Measurements from ENCODE around the gene ARID3C.

The ARID3C gene

GRCh38 chr9:34592895-34593601, 35.8 kb downstream of the ARID3C start:
- no peak overlapping the region for H3K4me3 ChIP-seq (ENCODE audit: low read depth, low read length)

GRCh38 chr9:34591917-34592866, 36.7 kb downstream of the ARID3C start:
- no peak for DNase-seq (ENCODE audit: low read depth)
- no peak overlapping the region for H3K4me3 ChIP-seq (ENCODE audit: low read depth, low read length)
- TF ChIP-seq CTCF (IDR thresholded peaks at IDR 0.05; ENCODE audit: insufficient read depth, low read depth, low read length, missing control alignments): no peak

More at GRCh38 chr9:34592895-34593601, 35.8 kb downstream of the ARID3C start:
- TF ChIP-seq CTCF (IDR thresholded peaks at IDR 0.05; ENCODE audit: insufficient read depth, low read depth, low read length, missing control alignments): no peak
- DNase-seq (ENCODE audit: low read depth): no peak

- DNase-seq (ENCODE audit: low read depth): peak; percentile 75
- H3K4me3 ChIP-seq (ENCODE audit: low read depth, low read length): no peak overlapping the region
- peak; percentile 94 for TF ChIP-seq CTCF (IDR thresholded peaks at IDR 0.05; ENCODE audit: insufficient read depth, low read depth, low read length, missing control alignments)
These were observed 37.5 kb downstream of the ARID3C start for GRCh38 chr9:34591248-34591916.

GRCh38 chr9:34590381-34591247, 38.3 kb downstream of the ARID3C start:
- DNase-seq (ENCODE audit: low read depth): no peak
- TF ChIP-seq CTCF (IDR thresholded peaks at IDR 0.05; ENCODE audit: insufficient read depth, low read depth, low read length, missing control alignments): no peak
- H3K4me3 ChIP-seq (ENCODE audit: low read depth, low read length): no peak overlapping the region

- DNase-seq (ENCODE audit: low read depth): no peak
- no peak for TF ChIP-seq CTCF (IDR thresholded peaks at IDR 0.05; ENCODE audit: insufficient read depth, low read depth, low read length, missing control alignments)
- H3K4me3 ChIP-seq (ENCODE audit: low read depth, low read length): no peak within 1 kb of the TSS
These were observed 39.1 kb downstream of the ARID3C start, which contains the start of gene CNTFR for GRCh38 chr9:34589636-34590380. CNTFR (minus strand) TSS chr9:34589724; CDS start chr9:34568981, 20,743 bp downstream.
